Stimulated activated CD4-positive, alpha-beta T cell treated with anti-CD3 and anti-CD28 coated beads, Interleukin-4, amount 100 ng/mL, for 4 hours (primary cell): Measurements from ENCODE around the gene DPEP3.
"Not testable (repeated sequence)": the region's sequence is repeated elsewhere in the genome, so short reads cannot be mapped to it uniquely, and the experiment has no call there.

ENCODE experiments used
- DNase-seq, 2 experiments: peaks; one replicate each; pipeline ENCODE4 v3.0.0-alpha.2; 2020

The DPEP3 gene

GRCh38 chr16:67993207-67994039 is 13.1 kb upstream of the DPEP3 start:
- DNase-seq: peak; percentile 67 to 81

GRCh38 chr16:67992661-67993206 is 12.4 kb upstream of the DPEP3 start:
- no peak for DNase-seq

GRCh38 chr16:67990018-67990386 is 9.7 kb upstream of the DPEP3 start:
- no peak for DNase-seq

GRCh38 chr16:67989322-67990017 is 9.2 kb upstream of the DPEP3 start:
- DNase-seq: no peak

- no peak for DNase-seq
Measured at GRCh38 chr16:67988675-67989074, 8.4 kb upstream of the DPEP3 start.

- no peak for DNase-seq
Measured at GRCh38 chr16:67987460-67988160, 7.3 kb upstream of the DPEP3 start.

GRCh38 chr16:67986949-67987348 is 6.7 kb upstream of the DPEP3 start:
- no peak for DNase-seq

- DNase-seq: no peak
Measured at GRCh38 chr16:67982011-67982696, 1.9 kb upstream of the DPEP3 start.

GRCh38 chr16:67977469-67978227 is 2.7 kb downstream of the DPEP3 start:
- DNase-seq: no peak

- DNase-seq: no peak
Measured at GRCh38 chr16:67977005-67977404, 3.3 kb downstream of the DPEP3 start.

- DNase-seq: no peak
Measured at GRCh38 chr16:67976205-67976604, 4.1 kb downstream of the DPEP3 start.

- no peak for DNase-seq
Measured at GRCh38 chr16:67975321-67976105, 4.8 kb downstream of the DPEP3 start.

- DNase-seq: not testable (repeated sequence)
Measured at GRCh38 chr16:67972285-67972684, 8.0 kb downstream of the DPEP3 start.

- DNase-seq: no peak
Measured at GRCh38 chr16:67971111-67971510, 9.2 kb downstream of the DPEP3 start.

GRCh38 chr16:67969254-67970039 is 10.9 kb downstream of the DPEP3 start:
- no peak for DNase-seq

GRCh38 chr16:67968400-67969253 is 11.7 kb downstream of the DPEP3 start, which contains the start of gene SLC12A4:
Gene SLC12A4 (minus strand): TSS chr16:67968637. CDS start chr16:67968553, 84 bp downstream.
- DNase-seq: peak; percentile 80 to 85

- peak in 1 of 2 experiments; percentile 38 for DNase-seq
Measured at GRCh38 chr16:67967958-67968399, 12.3 kb downstream of the DPEP3 start.

- peak in 1 of 2 experiments; percentile 22 for DNase-seq
Measured at GRCh38 chr16:67967183-67967957, 12.9 kb downstream of the DPEP3 start.
